ENCODE results near the gene DNAH3. TPM values are rescaled to one million over a fixed set of nuclear protein-coding genes. Genes with fewer than 3 reads are reported as not detected.
"Not testable (repeated sequence)": the region's sequence is repeated elsewhere in the genome, so short reads cannot be mapped to it uniquely, and the experiment has no call there.

Gene DNAH3, protein sequence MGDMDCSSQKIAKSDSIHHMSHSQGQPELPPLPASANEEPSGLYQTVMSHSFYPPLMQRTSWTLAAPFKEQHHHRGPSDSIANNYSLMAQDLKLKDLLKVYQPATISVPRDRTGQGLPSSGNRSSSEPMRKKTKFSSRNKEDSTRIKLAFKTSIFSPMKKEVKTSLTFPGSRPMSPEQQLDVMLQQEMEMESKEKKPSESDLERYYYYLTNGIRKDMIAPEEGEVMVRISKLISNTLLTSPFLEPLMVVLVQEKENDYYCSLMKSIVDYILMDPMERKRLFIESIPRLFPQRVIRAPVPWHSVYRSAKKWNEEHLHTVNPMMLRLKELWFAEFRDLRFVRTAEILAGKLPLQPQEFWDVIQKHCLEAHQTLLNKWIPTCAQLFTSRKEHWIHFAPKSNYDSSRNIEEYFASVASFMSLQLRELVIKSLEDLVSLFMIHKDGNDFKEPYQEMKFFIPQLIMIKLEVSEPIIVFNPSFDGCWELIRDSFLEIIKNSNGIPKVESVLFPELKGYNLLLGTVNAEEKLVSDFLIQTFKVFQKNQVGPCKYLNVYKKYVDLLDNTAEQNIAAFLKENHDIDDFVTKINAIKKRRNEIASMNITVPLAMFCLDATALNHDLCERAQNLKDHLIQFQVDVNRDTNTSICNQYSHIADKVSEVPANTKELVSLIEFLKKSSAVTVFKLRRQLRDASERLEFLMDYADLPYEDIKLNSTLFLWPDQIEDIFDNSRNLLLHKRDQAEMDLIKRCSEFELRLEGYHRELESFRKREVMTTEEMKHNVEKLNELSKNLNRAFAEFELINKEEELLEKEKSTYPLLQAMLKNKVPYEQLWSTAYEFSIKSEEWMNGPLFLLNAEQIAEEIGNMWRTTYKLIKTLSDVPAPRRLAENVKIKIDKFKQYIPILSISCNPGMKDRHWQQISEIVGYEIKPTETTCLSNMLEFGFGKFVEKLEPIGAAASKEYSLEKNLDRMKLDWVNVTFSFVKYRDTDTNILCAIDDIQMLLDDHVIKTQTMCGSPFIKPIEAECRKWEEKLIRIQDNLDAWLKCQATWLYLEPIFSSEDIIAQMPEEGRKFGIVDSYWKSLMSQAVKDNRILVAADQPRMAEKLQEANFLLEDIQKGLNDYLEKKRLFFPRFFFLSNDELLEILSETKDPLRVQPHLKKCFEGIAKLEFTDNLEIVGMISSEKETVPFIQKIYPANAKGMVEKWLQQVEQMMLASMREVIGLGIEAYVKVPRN (N-terminal part only)
- total RNA-seq, result not detected

DNA sequence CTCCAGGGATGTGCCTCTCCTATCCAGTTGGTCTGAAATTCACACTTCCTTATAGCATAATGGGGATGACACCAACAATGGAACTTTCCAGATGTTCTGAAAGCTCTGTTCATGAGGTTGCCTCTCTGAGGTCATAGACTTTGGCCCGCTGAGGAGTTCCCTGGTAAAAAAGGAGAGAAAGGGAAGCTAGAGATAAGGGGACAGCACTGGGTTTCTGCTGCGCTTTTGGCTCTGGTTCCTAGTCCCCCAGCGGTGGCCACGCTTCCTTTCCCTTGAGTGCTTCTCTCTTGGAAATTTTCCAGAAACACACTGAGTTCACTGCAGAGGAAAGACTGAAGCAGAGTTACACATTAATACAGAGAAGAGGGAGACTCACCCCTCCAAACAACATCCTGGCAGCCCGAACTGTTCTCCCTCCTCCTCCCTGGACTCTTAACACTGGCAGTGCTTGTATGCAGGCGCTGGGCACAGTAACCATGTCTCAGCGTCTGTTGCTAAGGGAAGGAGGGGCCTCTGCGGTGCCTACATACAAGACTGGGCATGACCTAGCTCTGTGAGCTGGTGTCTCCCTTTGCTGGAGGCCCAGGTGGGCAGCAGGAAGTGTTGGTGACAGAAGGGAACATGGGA, at the start of gene DNAH3:
Gene DNAH3 (minus strand): TSS at position 472 of the 627 bp plus-strand sequence. CDS start 527 bp downstream, outside the sequence.
- Mint-ChIP-seq H3K27ac (no peak within 1 kb of the TSS), H3K9me3 (no peaks in the 10 kb centered on the region), H3K36me3 (no peaks in the 10 kb centered on the region), H3K4me3 (no peak within 1 kb of the TSS), H3K4me1 (ENCODE audit: low read depth) (no peaks in the 10 kb centered on the region), H3K27me3 (peaks cover 15% of the 10 kb centered on the region)
- DNase-seq, result no peak
- POLR2A ChIA-PET, result no interaction called here
- intact Hi-C loops (cut with micrococcal nuclease), result loop anchor here (10.0 kb wide), 1 partner anchor 1174 kb away; no protein-coding TSS in a partner anchor
- CTCF ChIA-PET, result no interaction called here

DNA sequence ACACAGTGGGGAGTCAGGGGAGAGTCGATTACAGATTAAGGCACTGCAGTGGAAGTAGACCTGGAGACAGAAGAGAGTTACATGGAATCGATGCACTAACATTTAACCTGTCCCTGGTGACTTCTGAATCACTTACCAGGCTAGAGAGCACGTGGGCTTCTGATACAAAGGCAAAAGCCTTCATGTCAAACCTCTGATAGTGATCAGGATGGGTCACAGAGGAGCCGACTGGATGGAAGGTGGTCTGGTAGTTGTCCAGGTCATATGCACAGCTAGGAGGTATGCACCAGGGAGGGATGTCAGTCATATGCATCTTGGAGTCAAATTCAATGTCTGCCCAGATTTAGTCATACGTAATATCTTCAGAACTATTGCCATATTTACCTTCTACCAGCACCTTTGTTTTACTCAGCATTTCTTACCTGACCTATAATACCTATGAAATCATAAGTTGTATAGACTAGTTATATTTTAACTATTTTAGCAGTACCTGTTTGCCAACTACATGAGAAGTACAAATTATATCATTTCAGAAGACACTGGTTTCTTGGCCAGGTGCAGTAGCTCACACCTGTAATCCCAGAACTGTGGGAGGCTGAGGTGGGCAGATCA, 49.1 kb upstream of the DNAH3 start:
- intact Hi-C loops (cut with micrococcal nuclease), result no loop called here
- Mint-ChIP-seq H3K4me3 (no peak overlapping the region), H3K9me3 (no peaks in the 10 kb centered on the region), H3K36me3 (no peaks in the 10 kb centered on the region), H3K4me1 (ENCODE audit: low read depth) (peaks cover 7% of the 10 kb centered on the region), H3K27ac (no peak overlapping the region), H3K27me3 (peaks cover 13% of the 10 kb centered on the region)
- CTCF ChIA-PET, result interaction anchor here (1.9 kb wide), 1 partner anchor 11 kb away, joined by 5 read pairs; no protein-coding TSS in a partner anchor
- POLR2A ChIA-PET, result no interaction called here
- no peak for DNase-seq

DNA sequence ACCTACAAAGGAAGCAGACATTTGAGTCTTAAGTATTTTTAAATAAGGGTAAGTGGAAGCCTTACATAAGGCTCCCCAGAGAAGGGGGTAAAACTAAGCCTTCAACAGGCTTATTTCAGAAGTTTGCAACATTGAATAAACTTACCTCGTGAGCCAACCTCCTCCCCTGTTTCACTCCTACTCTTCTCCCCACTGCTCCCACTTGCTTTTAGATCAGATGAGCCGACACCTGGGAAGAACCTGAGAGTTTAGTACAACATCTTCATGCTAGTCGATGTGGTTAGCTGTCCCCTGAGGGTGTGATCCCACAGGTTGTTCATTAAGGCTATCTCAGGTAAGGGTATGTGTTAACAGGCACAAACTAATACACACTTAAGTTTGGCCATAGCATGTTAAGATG, 47.0 kb upstream of the DNAH3 start:
- Mint-ChIP-seq H3K4me3 (no peak overlapping the region), H3K36me3 (no peaks in the 10 kb centered on the region), H3K4me1 (ENCODE audit: low read depth) (peaks cover 12% of the 10 kb centered on the region), H3K27me3 (peaks cover 18% of the 10 kb centered on the region), H3K9me3 (no peaks in the 10 kb centered on the region), H3K27ac (no peak overlapping the region)
- intact Hi-C loops (cut with micrococcal nuclease), result no loop called here
- ChIA-PET CTCF (interaction anchor here (1.9 kb wide), 1 partner anchor 9 kb away, joined by 5 read pairs; no protein-coding TSS in a partner anchor), POLR2A (no interaction called here)
- DNase-seq, result no peak

DNA sequence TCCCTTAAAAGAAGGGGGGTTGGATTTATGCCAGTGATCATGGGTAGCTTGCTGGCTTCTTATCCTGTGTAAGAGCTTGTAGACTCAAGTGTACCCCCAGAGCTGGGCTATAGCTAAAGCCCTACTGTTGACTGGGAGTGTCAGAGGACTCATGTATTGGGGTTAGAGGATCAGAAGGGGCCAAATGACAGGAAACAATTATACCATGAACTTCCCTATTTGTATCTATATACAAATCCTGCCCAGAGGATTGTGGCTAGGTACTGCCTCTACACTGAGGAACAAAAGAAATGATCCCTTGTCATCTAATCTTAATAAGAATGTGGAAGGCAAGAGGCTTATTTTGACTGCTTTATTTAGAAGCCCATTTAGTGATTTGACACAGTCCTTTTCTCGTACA, 46.5 kb upstream of the DNAH3 start:
- intact Hi-C loops (cut with micrococcal nuclease), result no loop called here
- no peaks in the 10 kb centered on the region for H3K9me3 Mint-ChIP-seq
- H3K27ac Mint-ChIP-seq, result no peak overlapping the region
- H3K4me1 Mint-ChIP-seq (ENCODE audit: low read depth), result peaks cover 12% of the 10 kb centered on the region
- no peak for DNase-seq
- H3K4me3 Mint-ChIP-seq, result no peak overlapping the region
- CTCF ChIA-PET, result no interaction called here
- peaks cover 18% of the 10 kb centered on the region for H3K27me3 Mint-ChIP-seq
- POLR2A ChIA-PET, result no interaction called here
- no peaks in the 10 kb centered on the region for H3K36me3 Mint-ChIP-seq

GRCh38 chr16:21195330-21195729, 44.7 kb upstream of the DNAH3 start:
- H3K27ac Mint-ChIP-seq; POLR2A ChIA-PET; H3K36me3 Mint-ChIP-seq; DNase-seq; intact Hi-C loops (cut with micrococcal nuclease); H3K4me3 Mint-ChIP-seq; H3K9me3 Mint-ChIP-seq: not testable (repeated sequence)
- Mint-ChIP-seq H3K27me3 (peaks cover 14% of the 10 kb centered on the region), H3K4me1 (ENCODE audit: low read depth) (peaks cover 12% of the 10 kb centered on the region)
- CTCF ChIA-PET, result interaction anchor here (0.9 kb wide), 1 partner anchor 105 kb away, joined by 3 read pairs; no protein-coding TSS in a partner anchor

DNA sequence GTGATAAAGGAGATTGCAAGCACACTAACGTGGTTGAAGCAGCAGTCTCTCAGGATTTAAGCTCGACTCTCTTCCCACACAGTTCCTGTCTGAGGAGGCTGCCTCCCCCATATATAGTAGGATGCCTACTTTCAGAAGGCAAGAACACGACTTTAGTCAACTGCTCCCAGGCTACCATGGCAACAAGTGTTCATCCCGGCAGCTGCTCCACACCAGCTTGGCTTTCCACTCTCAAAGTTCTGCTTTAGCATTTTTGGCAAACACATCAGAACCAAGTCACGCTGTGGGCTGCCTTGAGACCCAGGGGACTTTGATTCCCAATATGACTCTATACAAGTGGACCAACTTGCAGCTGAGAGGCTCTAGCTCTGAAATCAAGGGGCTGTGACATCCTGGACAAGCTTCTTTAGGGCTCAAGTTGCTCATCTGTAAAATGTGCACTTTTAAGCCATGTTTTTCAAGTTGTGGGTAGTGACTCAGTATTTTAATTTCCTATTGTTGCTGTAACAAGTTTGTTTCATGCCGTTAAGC, 44.2 kb upstream of the DNAH3 start:
- DNase-seq, result peak; percentile 12
- Mint-ChIP-seq H3K36me3 (no peaks in the 10 kb centered on the region), H3K27me3 (peaks cover 13% of the 10 kb centered on the region), H3K4me3 (no peak overlapping the region), H3K9me3 (peaks cover 2% of the 10 kb centered on the region), H3K4me1 (ENCODE audit: low read depth) (peaks cover 12% of the 10 kb centered on the region), H3K27ac (no peak overlapping the region)
- intact Hi-C loops (cut with micrococcal nuclease), result no loop called here
- ChIA-PET POLR2A (no interaction called here), CTCF (interaction anchor here (0.9 kb wide), 1 partner anchor 106 kb away, joined by 3 read pairs; no protein-coding TSS in a partner anchor)

GRCh38 chr16:21192991-21193390, 42.3 kb upstream of the DNAH3 start:
- H3K36me3 Mint-ChIP-seq, result no peaks in the 10 kb centered on the region
- DNase-seq, result no peak
- intact Hi-C loops (cut with micrococcal nuclease), result no loop called here
- no peak overlapping the region for H3K4me3 Mint-ChIP-seq
- H3K27ac Mint-ChIP-seq, result no peak overlapping the region
- H3K4me1 Mint-ChIP-seq (ENCODE audit: low read depth), result peaks cover 20% of the 10 kb centered on the region
- peaks cover 2% of the 10 kb centered on the region for H3K9me3 Mint-ChIP-seq
- ChIA-PET POLR2A (no interaction called here), CTCF (no interaction called here)
- peaks cover 11% of the 10 kb centered on the region for H3K27me3 Mint-ChIP-seq

GRCh38 chr16:21190599-21190998, 40.0 kb upstream of the DNAH3 start:
- no peak for DNase-seq
- peaks cover 22% of the 10 kb centered on the region for H3K4me1 Mint-ChIP-seq (ENCODE audit: low read depth)
- ChIA-PET CTCF (interaction anchor here (2.5 to 3.1 kb wide), 2 partner anchors 22 to 111 kb away, joined by 9 to 27 read pairs; no protein-coding TSS in a partner anchor), POLR2A (no interaction called here)
- H3K27ac Mint-ChIP-seq, result no peak overlapping the region
- no peak overlapping the region for H3K4me3 Mint-ChIP-seq
- intact Hi-C loops (cut with micrococcal nuclease), result no loop called here
- no peaks in the 10 kb centered on the region for H3K36me3 Mint-ChIP-seq
- H3K27me3 Mint-ChIP-seq, result peaks cover 11% of the 10 kb centered on the region
- peaks cover 5% of the 10 kb centered on the region for H3K9me3 Mint-ChIP-seq

DNA sequence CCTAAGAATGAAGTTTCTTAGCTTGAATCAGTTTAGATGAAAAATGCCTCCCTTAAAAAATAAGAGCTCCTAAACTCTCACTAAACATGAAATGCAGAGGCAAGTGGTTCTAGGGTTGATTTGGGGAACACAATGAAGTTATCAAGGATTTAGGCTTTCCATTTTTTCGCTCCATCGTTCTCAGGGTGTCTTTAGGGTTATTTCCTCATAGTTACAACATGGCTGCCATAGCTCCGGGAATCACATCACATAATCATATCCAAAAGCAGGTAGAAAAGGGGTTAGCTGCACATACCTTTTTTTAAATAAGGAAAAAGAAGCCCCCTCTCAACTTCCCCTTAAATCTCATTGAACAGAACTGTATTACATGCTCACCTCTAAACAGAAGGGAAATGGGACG, 39.4 kb upstream of the DNAH3 start:
- intact Hi-C loops (cut with micrococcal nuclease), result no loop called here
- Mint-ChIP-seq H3K4me3 (no peak overlapping the region), H3K27ac (no peak overlapping the region), H3K9me3 (peaks cover 10% of the 10 kb centered on the region), H3K27me3 (peaks cover 10% of the 10 kb centered on the region), H3K4me1 (ENCODE audit: low read depth) (peaks cover 23% of the 10 kb centered on the region), H3K36me3 (no peaks in the 10 kb centered on the region)
- DNase-seq, result no peak
- POLR2A ChIA-PET, result no interaction called here
- CTCF ChIA-PET, result interaction anchor here (0.7 to 3.1 kb wide), 7 partner anchors 21 to 1180 kb away, joined by 3 to 27 read pairs (median 3); partner anchors contain the start of gene CRYM

DNA sequence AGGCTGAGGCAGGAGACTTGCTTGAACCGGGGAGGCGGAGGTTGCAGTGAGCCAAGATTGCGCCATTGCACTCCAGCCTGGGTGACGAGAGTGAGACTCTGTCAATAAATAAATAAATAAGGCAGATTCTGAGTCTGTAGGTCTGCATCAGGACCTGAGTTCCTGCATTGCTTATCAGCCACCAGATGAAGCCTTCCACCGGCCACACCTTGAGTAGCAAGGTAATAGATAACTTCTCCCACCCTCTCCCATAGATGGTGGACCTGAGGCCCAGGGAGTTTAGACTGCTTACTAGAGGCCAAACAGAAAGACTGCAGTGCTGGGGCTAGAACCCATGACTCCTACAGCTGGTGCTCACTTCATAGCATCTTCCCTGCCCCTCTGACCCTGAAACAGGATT, 38.7 kb upstream of the DNAH3 start:
- no peak overlapping the region for H3K4me3 Mint-ChIP-seq
- intact Hi-C loops (cut with micrococcal nuclease), result no loop called here
- ChIA-PET CTCF (interaction anchor here (0.8 to 3.1 kb wide), 12 partner anchors 9 to 1186 kb away, joined by 3 to 27 read pairs (median 5); partner anchors contain the start of gene CRYM), POLR2A (no interaction called here)
- peaks cover 17% of the 10 kb centered on the region for H3K9me3 Mint-ChIP-seq
- H3K36me3 Mint-ChIP-seq, result peaks cover 4% of the 10 kb centered on the region
- H3K27ac Mint-ChIP-seq, result no peak overlapping the region
- no peak for DNase-seq
- peaks cover 3% of the 10 kb centered on the region for H3K27me3 Mint-ChIP-seq
- H3K4me1 Mint-ChIP-seq (ENCODE audit: low read depth), result peaks cover 23% of the 10 kb centered on the region

GRCh38 chr16:21186326-21186691, 35.7 kb upstream of the DNAH3 start:
- DNase-seq, result no peak
- ChIA-PET CTCF (interaction anchor here (0.6 to 1.1 kb wide), 2 partner anchors 114 to 391 kb away, joined by 3 to 6 read pairs; no protein-coding TSS in a partner anchor), POLR2A (interaction anchor here (0.6 to 0.7 kb wide), 2 partner anchors 28 to 1156 kb away, joined by 3 to 4 read pairs; no protein-coding TSS in a partner anchor)
- intact Hi-C loops (cut with micrococcal nuclease), result no loop called here
- peaks cover 22% of the 10 kb centered on the region for H3K4me1 Mint-ChIP-seq (ENCODE audit: low read depth)
- H3K36me3 Mint-ChIP-seq, result peaks cover 17% of the 10 kb centered on the region
- H3K4me3 Mint-ChIP-seq, result no peak overlapping the region
- H3K9me3 Mint-ChIP-seq, result peaks cover 20% of the 10 kb centered on the region
- H3K27me3 Mint-ChIP-seq, result peaks cover 2% of the 10 kb centered on the region
- no peak overlapping the region for H3K27ac Mint-ChIP-seq

Data from activated CD4-positive, alpha-beta memory T cell treated with anti-CD3 and anti-CD28 coated beads for 36 hours (primary cell).